ENCODE data around the gene PCDHB8.
"Not testable (repeated sequence)": the region's sequence is repeated elsewhere in the genome, so short reads cannot be mapped to it uniquely, and the experiment has no call there.

PCDHB8 gene

GRCh38 chr5:141157356-141157755 lies 20.2 kb upstream of the PCDHB8 start:
- H3K36me3 ChIP-seq (ENCODE audit: control insufficient read depth, insufficient read depth, low read length); H3K9me3 ChIP-seq (ENCODE audit: control insufficient read depth, low read length); H3K27ac ChIP-seq (ENCODE audit: low read depth, low read length, severe bottlenecking); H3K4me1 ChIP-seq (ENCODE audit: control insufficient read depth, insufficient read depth, low read length, poor library complexity, severe bottlenecking); H3K4me3 ChIP-seq (ENCODE audit: extremely low read depth, insufficient read depth, low read length, poor library complexity, severe bottlenecking): not testable (repeated sequence)
- WGBS, 2 experiments (ENCODE audit: insufficient coverage in 2 of 2): 96 to 98% methylated on average over 13 to 24 of the region's 38 CpGs

GRCh38 chr5:141157901-141158300 lies 19.7 kb upstream of the PCDHB8 start:
- H3K36me3 ChIP-seq (ENCODE audit: control insufficient read depth, insufficient read depth, low read length); H3K9me3 ChIP-seq (ENCODE audit: control insufficient read depth, low read length); H3K4me3 ChIP-seq (ENCODE audit: extremely low read depth, insufficient read depth, low read length, poor library complexity, severe bottlenecking); H3K4me1 ChIP-seq (ENCODE audit: control insufficient read depth, insufficient read depth, low read length, poor library complexity, severe bottlenecking); H3K27ac ChIP-seq (ENCODE audit: low read depth, low read length, severe bottlenecking): not testable (repeated sequence)
- 97 to 99% methylated on average over 10 to 18 of the region's 28 CpGs for WGBS, 2 experiments (ENCODE audit: insufficient coverage in 2 of 2)

- no peaks in the 10 kb centered on the region for H3K9me3 ChIP-seq (ENCODE audit: control insufficient read depth, low read length)
- H3K4me1 ChIP-seq (ENCODE audit: control insufficient read depth, insufficient read depth, low read length, poor library complexity, severe bottlenecking): no peaks in the 10 kb centered on the region
- 81 to 84% methylated on average over 15 to 16 of the region's 20 CpGs for WGBS, 2 experiments (ENCODE audit: insufficient coverage in 2 of 2)
- H3K36me3 ChIP-seq (ENCODE audit: control insufficient read depth, insufficient read depth, low read length): no peaks in the 10 kb centered on the region
- no peak within 1 kb of the TSS for H3K4me3 ChIP-seq (ENCODE audit: extremely low read depth, insufficient read depth, low read length, poor library complexity, severe bottlenecking)
- H3K27ac ChIP-seq (ENCODE audit: low read depth, low read length, severe bottlenecking): no peak within 1 kb of the TSS
These were observed 5.0 kb upstream of the PCDHB8 start, which contains the start of gene PCDHB7 for GRCh38 chr5:141172381-141173204. TSS of gene PCDHB7 (plus strand) at chr5:141172644. CDS start at chr5:141172836, 192 bp downstream.

GRCh38 chr5:141174291-141175104 lies 3.1 kb upstream of the PCDHB8 start:
- H3K9me3 ChIP-seq (ENCODE audit: control insufficient read depth, low read length); H3K36me3 ChIP-seq (ENCODE audit: control insufficient read depth, insufficient read depth, low read length); H3K4me3 ChIP-seq (ENCODE audit: extremely low read depth, insufficient read depth, low read length, poor library complexity, severe bottlenecking); H3K27ac ChIP-seq (ENCODE audit: low read depth, low read length, severe bottlenecking); H3K4me1 ChIP-seq (ENCODE audit: control insufficient read depth, insufficient read depth, low read length, poor library complexity, severe bottlenecking): not testable (repeated sequence)
- 94 to 95% methylated on average over 35 to 50 of the region's 79 CpGs for WGBS, 2 experiments (ENCODE audit: insufficient coverage in 2 of 2)

- Histone ChIP-seq H3K27ac (ENCODE audit: low read depth, low read length, severe bottlenecking) (no peak overlapping the region), H3K4me1 (ENCODE audit: control insufficient read depth, insufficient read depth, low read length, poor library complexity, severe bottlenecking) (no peaks in the 10 kb centered on the region), H3K4me3 (ENCODE audit: extremely low read depth, insufficient read depth, low read length, poor library complexity, severe bottlenecking) (no peak overlapping the region), H3K9me3 (ENCODE audit: control insufficient read depth, low read length) (no peaks in the 10 kb centered on the region), H3K36me3 (ENCODE audit: control insufficient read depth, insufficient read depth, low read length) (no peaks in the 10 kb centered on the region)
- WGBS, 2 experiments (ENCODE audit: insufficient coverage in 2 of 2): no CpG with 5 or more reads among the region's 1 CpG
These were observed 1.7 kb upstream of the PCDHB8 start for GRCh38 chr5:141175933-141176332.

GRCh38 chr5:141179371-141179770 lies 1.8 kb downstream of the PCDHB8 start:
- H3K4me1 ChIP-seq (ENCODE audit: control insufficient read depth, insufficient read depth, low read length, poor library complexity, severe bottlenecking); H3K9me3 ChIP-seq (ENCODE audit: control insufficient read depth, low read length); H3K36me3 ChIP-seq (ENCODE audit: control insufficient read depth, insufficient read depth, low read length); H3K27ac ChIP-seq (ENCODE audit: low read depth, low read length, severe bottlenecking); H3K4me3 ChIP-seq (ENCODE audit: extremely low read depth, insufficient read depth, low read length, poor library complexity, severe bottlenecking): not testable (repeated sequence)
- WGBS, 2 experiments (ENCODE audit: insufficient coverage in 2 of 2): 91 to 100% methylated on average over 4 to 10 of the region's 39 CpGs

GRCh38 chr5:141179876-141180275 lies 2.3 kb downstream of the PCDHB8 start:
- WGBS, 2 experiments (ENCODE audit: insufficient coverage in 2 of 2): 94 to 97% methylated on average over 9 to 10 of the region's 32 CpGs
- H3K36me3 ChIP-seq (ENCODE audit: control insufficient read depth, insufficient read depth, low read length); H3K4me3 ChIP-seq (ENCODE audit: extremely low read depth, insufficient read depth, low read length, poor library complexity, severe bottlenecking); H3K9me3 ChIP-seq (ENCODE audit: control insufficient read depth, low read length); H3K27ac ChIP-seq (ENCODE audit: low read depth, low read length, severe bottlenecking); H3K4me1 ChIP-seq (ENCODE audit: control insufficient read depth, insufficient read depth, low read length, poor library complexity, severe bottlenecking): not testable (repeated sequence)

- no peak overlapping the region for H3K4me3 ChIP-seq (ENCODE audit: extremely low read depth, insufficient read depth, low read length, poor library complexity, severe bottlenecking)
- H3K4me1 ChIP-seq (ENCODE audit: control insufficient read depth, insufficient read depth, low read length, poor library complexity, severe bottlenecking): no peaks in the 10 kb centered on the region
- 100% methylated on average over 1 of the region's 1 CpG; no CpG with 5 or more reads in 1 of the 2 experiments for WGBS, 2 experiments (ENCODE audit: insufficient coverage in 2 of 2)
- no peak overlapping the region for H3K27ac ChIP-seq (ENCODE audit: low read depth, low read length, severe bottlenecking)
- H3K36me3 ChIP-seq (ENCODE audit: control insufficient read depth, insufficient read depth, low read length): no peaks in the 10 kb centered on the region
- H3K9me3 ChIP-seq (ENCODE audit: control insufficient read depth, low read length): no peaks in the 10 kb centered on the region
These were observed 2.7 kb downstream of the PCDHB8 start for GRCh38 chr5:141180313-141180712.

- Histone ChIP-seq H3K4me1 (ENCODE audit: control insufficient read depth, insufficient read depth, low read length, poor library complexity, severe bottlenecking) (no peaks in the 10 kb centered on the region), H3K27ac (ENCODE audit: low read depth, low read length, severe bottlenecking) (no peak within 1 kb of the TSS), H3K4me3 (ENCODE audit: extremely low read depth, insufficient read depth, low read length, poor library complexity, severe bottlenecking) (peak within 1 kb of the TSS; percentile 12), H3K36me3 (ENCODE audit: control insufficient read depth, insufficient read depth, low read length) (no peaks in the 10 kb centered on the region), H3K9me3 (ENCODE audit: control insufficient read depth, low read length) (no peaks in the 10 kb centered on the region)
- WGBS, 2 experiments (ENCODE audit: insufficient coverage in 2 of 2): 60% methylated on average over 13 of the region's 13 CpGs
These were observed 4.7 kb downstream of the PCDHB8 start, which contains the start of gene PCDHB16 for GRCh38 chr5:141182248-141182647. TSS of gene PCDHB16 (plus strand) at chr5:141182387. CDS start at chr5:141182560, 173 bp downstream.

GRCh38 chr5:141184117-141184855 lies 6.7 kb downstream of the PCDHB8 start:
- H3K4me1 ChIP-seq (ENCODE audit: control insufficient read depth, insufficient read depth, low read length, poor library complexity, severe bottlenecking); H3K36me3 ChIP-seq (ENCODE audit: control insufficient read depth, insufficient read depth, low read length); H3K9me3 ChIP-seq (ENCODE audit: control insufficient read depth, low read length); H3K4me3 ChIP-seq (ENCODE audit: extremely low read depth, insufficient read depth, low read length, poor library complexity, severe bottlenecking); H3K27ac ChIP-seq (ENCODE audit: low read depth, low read length, severe bottlenecking): not testable (repeated sequence)
- 89 to 93% methylated on average over 25 of the region's 69 CpGs for WGBS, 2 experiments (ENCODE audit: insufficient coverage in 2 of 2)

Measured in mesodermal cell (in vitro differentiated cells).